Measurements from ENCODE around the gene TCEAL4. TPM values are rescaled to one million over a fixed set of nuclear protein-coding genes. Genes with fewer than 3 reads are reported as not detected.

The TCEAL4 gene
- 10 to 100 TPM; 13.1 to 14.2 TPM for total RNA-seq

GRCh38 chrX:103585411-103586313 is at the start of gene TCEAL4:
TSS of gene TCEAL4 (plus strand) at chrX:103585515. CDS start at chrX:103586676, 1,161 bp downstream.
- Mint-ChIP-seq H3K4me1 (ENCODE audit: low read depth) (peaks cover 7% of the 10 kb centered on the region), H3K9me3 (no peaks in the 10 kb centered on the region), H3K4me3 (peak within 1 kb of the TSS; percentile 81), H3K27me3 (ENCODE audit: low read depth) (no peaks in the 10 kb centered on the region), H3K36me3 (ENCODE audit: low read depth) (peaks cover 6% of the 10 kb centered on the region), H3K27ac (no peak within 1 kb of the TSS)
- intact Hi-C loops (cut with micrococcal nuclease): no loop called here
- CTCF ChIA-PET: no interaction called here
- DNase-seq: peak; percentile 25

DNA sequence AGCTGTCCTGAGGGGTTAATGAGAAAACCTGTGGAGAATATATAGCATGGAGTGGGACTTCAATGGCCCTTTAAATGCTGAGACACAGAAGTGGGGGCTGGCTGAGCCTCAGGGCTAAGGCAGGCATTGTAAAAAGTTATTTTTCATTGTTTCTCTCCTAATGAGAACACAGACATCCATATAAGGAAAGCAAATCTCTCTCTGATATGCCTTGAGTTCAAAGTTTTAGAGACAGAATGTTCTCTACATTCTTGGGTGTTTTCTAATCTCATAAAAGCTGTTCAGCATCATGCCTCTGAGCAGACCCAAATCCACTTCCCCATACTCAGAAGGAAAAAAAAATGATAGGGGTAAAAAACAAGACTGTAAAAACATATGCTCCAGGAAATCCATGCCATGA is 49.2 kb upstream of the TCEAL4 start:
- CTCF ChIA-PET: interaction anchor here (1.0 kb wide), 1 partner anchor 18 kb away, joined by 4 read pairs; no protein-coding TSS in a partner anchor
- Mint-ChIP-seq H3K36me3 (ENCODE audit: low read depth) (no peaks in the 10 kb centered on the region), H3K9me3 (no peaks in the 10 kb centered on the region), H3K4me1 (ENCODE audit: low read depth) (peaks cover 5% of the 10 kb centered on the region), H3K27ac (no peak overlapping the region), H3K4me3 (no peak overlapping the region), H3K27me3 (ENCODE audit: low read depth) (no peaks in the 10 kb centered on the region)
- no peak for DNase-seq
- intact Hi-C loops (cut with micrococcal nuclease): no loop called here

DNA sequence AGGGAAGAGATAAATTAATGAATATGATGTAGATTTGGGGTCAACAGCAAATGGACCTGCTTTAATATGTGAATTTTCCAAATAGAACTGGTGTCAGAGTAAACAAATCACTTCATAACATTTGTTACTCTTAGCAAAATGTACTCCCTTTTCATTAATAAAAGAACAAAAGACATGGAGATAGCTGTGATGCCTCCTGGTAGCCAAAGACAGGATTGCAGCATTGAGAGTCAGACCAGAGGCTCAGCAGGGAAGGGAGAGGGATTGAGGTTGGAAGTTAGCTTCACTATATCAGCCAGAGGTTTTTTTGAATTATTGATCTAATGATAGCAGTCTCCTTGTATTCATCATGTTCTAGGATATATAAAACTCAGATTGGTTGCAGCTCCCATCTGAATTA is 48.6 kb upstream of the TCEAL4 start:
- no peak for DNase-seq
- no peak overlapping the region for H3K27ac Mint-ChIP-seq
- H3K36me3 Mint-ChIP-seq (ENCODE audit: low read depth): no peaks in the 10 kb centered on the region
- peaks cover 5% of the 10 kb centered on the region for H3K4me1 Mint-ChIP-seq (ENCODE audit: low read depth)
- no peak overlapping the region for H3K4me3 Mint-ChIP-seq
- CTCF ChIA-PET: no interaction called here
- H3K9me3 Mint-ChIP-seq: no peaks in the 10 kb centered on the region
- no peaks in the 10 kb centered on the region for H3K27me3 Mint-ChIP-seq (ENCODE audit: low read depth)
- intact Hi-C loops (cut with micrococcal nuclease): no loop called here

GRCh38 chrX:103537871-103538387 is 47.4 kb upstream of the TCEAL4 start:
- CTCF ChIA-PET: no interaction called here
- H3K9me3 Mint-ChIP-seq: no peaks in the 10 kb centered on the region
- no peaks in the 10 kb centered on the region for H3K36me3 Mint-ChIP-seq (ENCODE audit: low read depth)
- H3K27me3 Mint-ChIP-seq (ENCODE audit: low read depth): no peaks in the 10 kb centered on the region
- H3K4me1 Mint-ChIP-seq (ENCODE audit: low read depth): peaks cover 5% of the 10 kb centered on the region
- no peak for DNase-seq
- H3K27ac Mint-ChIP-seq: no peak overlapping the region
- intact Hi-C loops (cut with micrococcal nuclease): no loop called here
- no peak overlapping the region for H3K4me3 Mint-ChIP-seq

GRCh38 chrX:103538728-103539127 is 46.6 kb upstream of the TCEAL4 start:
- CTCF ChIA-PET: no interaction called here
- intact Hi-C loops (cut with micrococcal nuclease): no loop called here
- H3K4me3 Mint-ChIP-seq: no peak overlapping the region
- peaks cover 2% of the 10 kb centered on the region for H3K4me1 Mint-ChIP-seq (ENCODE audit: low read depth)
- no peak overlapping the region for H3K27ac Mint-ChIP-seq
- no peaks in the 10 kb centered on the region for H3K9me3 Mint-ChIP-seq
- H3K36me3 Mint-ChIP-seq (ENCODE audit: low read depth): no peaks in the 10 kb centered on the region
- H3K27me3 Mint-ChIP-seq (ENCODE audit: low read depth): no peaks in the 10 kb centered on the region
- DNase-seq: no peak

DNA sequence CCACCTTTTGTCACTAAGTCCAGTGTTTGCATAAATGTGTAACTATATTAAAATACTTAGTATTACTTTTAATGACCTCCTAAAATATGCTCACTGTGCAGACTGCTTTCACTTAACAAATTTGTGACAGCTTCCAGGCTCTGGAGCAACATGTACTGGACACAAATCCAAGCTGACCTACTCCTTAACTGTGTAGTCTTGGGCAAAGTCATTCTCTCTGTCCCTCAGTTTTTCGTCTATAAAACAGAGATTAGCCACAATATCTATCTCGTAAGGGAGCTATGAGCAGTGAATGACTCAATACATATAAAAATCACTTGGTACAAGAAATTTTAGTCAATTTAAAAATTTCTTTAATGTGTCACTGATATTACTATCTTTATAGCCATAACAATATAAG is 45.6 kb upstream of the TCEAL4 start:
- no peaks in the 10 kb centered on the region for H3K36me3 Mint-ChIP-seq (ENCODE audit: low read depth)
- H3K4me3 Mint-ChIP-seq: no peak overlapping the region
- intact Hi-C loops (cut with micrococcal nuclease): no loop called here
- H3K27ac Mint-ChIP-seq: no peak overlapping the region
- H3K27me3 Mint-ChIP-seq (ENCODE audit: low read depth): no peaks in the 10 kb centered on the region
- DNase-seq: no peak
- CTCF ChIA-PET: no interaction called here
- no peaks in the 10 kb centered on the region for H3K9me3 Mint-ChIP-seq
- no peaks in the 10 kb centered on the region for H3K4me1 Mint-ChIP-seq (ENCODE audit: low read depth)

- H3K4me3 Mint-ChIP-seq: no peak overlapping the region
- no peaks in the 10 kb centered on the region for H3K9me3 Mint-ChIP-seq
- intact Hi-C loops (cut with micrococcal nuclease): no loop called here
- no peaks in the 10 kb centered on the region for H3K4me1 Mint-ChIP-seq (ENCODE audit: low read depth)
- no peak for DNase-seq
- H3K36me3 Mint-ChIP-seq (ENCODE audit: low read depth): no peaks in the 10 kb centered on the region
- no peaks in the 10 kb centered on the region for H3K27me3 Mint-ChIP-seq (ENCODE audit: low read depth)
- CTCF ChIA-PET: no interaction called here
- no peak overlapping the region for H3K27ac Mint-ChIP-seq
These were observed 45.2 kb upstream of the TCEAL4 start for GRCh38 chrX:103540145-103540544.

DNA sequence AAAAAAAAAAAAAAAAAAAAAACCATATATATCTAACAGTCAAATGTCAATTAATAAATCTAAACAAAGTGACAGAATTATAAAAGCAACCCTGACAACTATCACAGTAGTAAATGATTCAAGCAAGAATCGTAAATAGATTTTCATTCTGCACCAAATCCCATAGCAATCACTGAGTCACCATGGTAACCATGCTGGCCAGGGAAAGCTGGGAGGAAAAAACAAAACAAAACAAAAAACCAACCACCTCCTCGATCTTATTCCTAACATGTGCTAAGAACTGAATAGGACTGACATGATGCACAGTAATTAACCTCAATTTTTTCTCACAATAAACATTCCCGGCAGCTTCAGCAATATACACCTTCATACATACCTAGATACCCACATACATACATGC is 35.4 kb upstream of the TCEAL4 start:
- Mint-ChIP-seq H3K36me3 (ENCODE audit: low read depth) (no peaks in the 10 kb centered on the region), H3K4me1 (ENCODE audit: low read depth) (no peaks in the 10 kb centered on the region), H3K9me3 (no peaks in the 10 kb centered on the region), H3K4me3 (no peak overlapping the region), H3K27me3 (ENCODE audit: low read depth) (no peaks in the 10 kb centered on the region), H3K27ac (no peak overlapping the region)
- CTCF ChIA-PET: no interaction called here
- DNase-seq: no peak
- intact Hi-C loops (cut with micrococcal nuclease): loop anchor here (10.0 kb wide), 1 partner anchor 605 kb away; the partner anchor contains the start of gene SLC25A53

- H3K4me3 Mint-ChIP-seq: no peak overlapping the region
- intact Hi-C loops (cut with micrococcal nuclease): loop anchor here (10.0 kb wide), 1 partner anchor 604 kb away; the partner anchor contains the start of gene SLC25A53
- CTCF ChIA-PET: no interaction called here
These were observed 34.8 kb upstream of the TCEAL4 start for GRCh38 chrX:103550415-103551051.

GRCh38 chrX:103552236-103552635 is 33.1 kb upstream of the TCEAL4 start:
- H3K27me3 Mint-ChIP-seq (ENCODE audit: low read depth): no peaks in the 10 kb centered on the region
- DNase-seq: no peak
- CTCF ChIA-PET: no interaction called here
- no peaks in the 10 kb centered on the region for H3K9me3 Mint-ChIP-seq
- H3K4me3 Mint-ChIP-seq: no peak overlapping the region
- no peaks in the 10 kb centered on the region for H3K4me1 Mint-ChIP-seq (ENCODE audit: low read depth)
- no peak overlapping the region for H3K27ac Mint-ChIP-seq
- H3K36me3 Mint-ChIP-seq (ENCODE audit: low read depth): no peaks in the 10 kb centered on the region
- intact Hi-C loops (cut with micrococcal nuclease): loop anchor here (10.0 kb wide), 1 partner anchor 603 kb away; the partner anchor contains the start of gene SLC25A53

More at GRCh38 chrX:103550415-103551051, 34.8 kb upstream of the TCEAL4 start:
- no peaks in the 10 kb centered on the region for H3K27me3 Mint-ChIP-seq (ENCODE audit: low read depth)
- H3K36me3 Mint-ChIP-seq (ENCODE audit: low read depth): no peaks in the 10 kb centered on the region
- no peak for DNase-seq
- H3K27ac Mint-ChIP-seq: no peak overlapping the region
- H3K9me3 Mint-ChIP-seq: no peaks in the 10 kb centered on the region
- H3K4me1 Mint-ChIP-seq (ENCODE audit: low read depth): no peaks in the 10 kb centered on the region

DNA sequence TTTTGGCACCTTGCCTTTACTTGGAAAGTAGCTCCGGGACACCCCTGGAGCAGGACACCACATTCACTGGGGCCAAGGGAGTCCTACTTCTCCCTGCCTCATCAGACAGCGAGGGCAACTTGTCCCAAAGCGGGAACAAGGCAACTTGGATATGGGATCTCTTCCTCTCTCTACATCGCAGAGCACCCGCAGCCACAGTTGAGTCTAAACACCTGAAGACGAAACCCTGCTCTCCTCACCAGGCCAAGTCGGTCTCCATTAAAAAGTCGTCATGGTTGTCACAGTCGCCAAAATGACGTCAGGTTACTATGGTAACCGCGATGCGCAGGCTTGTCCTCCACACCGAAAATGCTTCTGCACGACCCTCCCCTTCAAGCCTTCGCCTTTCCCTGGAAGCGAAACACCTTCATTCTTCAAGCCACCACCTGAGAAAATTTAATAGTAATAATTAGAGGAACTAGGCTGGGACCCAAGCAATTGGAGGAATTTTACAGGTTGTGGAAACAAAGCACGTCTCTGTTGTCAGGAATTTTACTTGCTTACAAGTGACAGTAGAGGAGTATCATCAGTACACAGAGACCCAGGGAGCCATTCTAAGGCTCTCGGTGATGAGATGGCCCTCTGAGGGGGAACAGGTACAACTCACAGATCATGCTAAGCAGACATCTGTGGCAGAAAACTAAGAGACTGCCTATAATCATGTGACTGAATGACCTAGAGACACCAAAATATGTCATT is 30.5 kb upstream of the TCEAL4 start:
- H3K27me3 Mint-ChIP-seq (ENCODE audit: low read depth): no peaks in the 10 kb centered on the region
- intact Hi-C loops (cut with micrococcal nuclease): loop anchor here (1.0 to 10.0 kb wide), 3 partner anchors 74 to 600 kb away; partner anchors contain the start of genes SLC25A53 and TCEAL1

More for the DNA sequence above, 30.5 kb upstream of the TCEAL4 start:
- CTCF ChIA-PET: interaction anchor here (1.2 kb wide), 1 partner anchor 19 kb away, joined by 4 read pairs; no protein-coding TSS in a partner anchor
- Mint-ChIP-seq H3K9me3 (no peaks in the 10 kb centered on the region), H3K4me3 (peak overlapping the region; percentile 80), H3K36me3 (ENCODE audit: low read depth) (no peaks in the 10 kb centered on the region), H3K27ac (peak overlapping the region; percentile 54), H3K4me1 (ENCODE audit: low read depth) (no peaks in the 10 kb centered on the region)
- peak; percentile 82 for DNase-seq

Measured in activated naive CD4-positive, alpha-beta T cell treated with anti-CD3 and anti-CD28 coated beads for 36 hours (primary cell).